ENCODE results near the gene COL27A1. TPM values are rescaled to one million over a fixed set of nuclear protein-coding genes. Genes with fewer than 3 reads are reported as not detected.

Gene COL27A1
- total RNA-seq, 1 donor from 2014 or later: 9.3 TPM

DNA sequence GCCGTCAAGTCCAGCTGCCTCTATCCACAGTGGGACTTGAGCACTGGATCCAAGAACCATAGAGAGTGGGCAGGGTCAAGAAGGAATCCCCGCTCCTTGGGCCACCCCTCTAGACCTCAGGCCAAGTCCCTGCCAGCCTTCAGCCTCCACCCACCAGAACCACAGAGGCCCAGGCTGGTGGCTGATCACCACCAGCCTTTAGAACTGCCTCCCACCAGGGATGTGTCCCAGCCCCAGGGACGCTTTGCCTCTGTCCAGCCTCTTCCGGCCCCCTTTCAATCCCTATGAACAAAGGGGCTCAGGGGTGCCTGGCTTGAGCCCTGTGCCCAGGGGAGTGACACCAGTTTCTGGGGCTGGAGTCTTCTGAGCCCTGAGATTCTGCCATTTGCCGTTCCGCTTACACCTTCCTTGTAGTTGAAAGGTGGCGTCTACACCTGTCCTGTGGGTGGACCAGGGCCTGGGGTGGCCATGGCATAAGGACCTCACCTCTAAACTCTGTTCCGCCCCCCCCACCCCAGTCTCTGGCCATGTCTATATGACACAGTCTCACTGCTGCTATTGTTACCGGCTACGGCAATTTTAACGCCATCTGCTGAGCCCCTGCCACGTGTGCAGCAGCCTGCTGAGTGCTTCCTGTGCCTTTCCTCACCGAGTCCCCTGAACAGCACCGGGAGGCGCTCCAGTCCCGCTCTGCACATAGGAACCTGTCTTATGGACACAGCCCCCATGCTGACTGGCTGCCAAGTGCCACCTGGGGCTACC is 131.8 kb downstream of the COL27A1 start:
- Histone ChIP-seq H3K36me3 (no peaks in the 10 kb centered on the region), H3K27ac (no peak overlapping the region), H3K4me1 (peaks cover 0 to 4% of the 10 kb centered on the region in 2 donors), H3K9me3 (no peaks in the 10 kb centered on the region), H3K4me3 (no peak overlapping the region), H3K27me3 (no peaks in the 10 kb centered on the region)
- DNase-seq (ENCODE audit: low spot score in 2 of 2): peak; percentile 4 to 53
- intact Hi-C loops (cut with DNase I): no loop called here
- TF ChIP-seq, protein P1, sequence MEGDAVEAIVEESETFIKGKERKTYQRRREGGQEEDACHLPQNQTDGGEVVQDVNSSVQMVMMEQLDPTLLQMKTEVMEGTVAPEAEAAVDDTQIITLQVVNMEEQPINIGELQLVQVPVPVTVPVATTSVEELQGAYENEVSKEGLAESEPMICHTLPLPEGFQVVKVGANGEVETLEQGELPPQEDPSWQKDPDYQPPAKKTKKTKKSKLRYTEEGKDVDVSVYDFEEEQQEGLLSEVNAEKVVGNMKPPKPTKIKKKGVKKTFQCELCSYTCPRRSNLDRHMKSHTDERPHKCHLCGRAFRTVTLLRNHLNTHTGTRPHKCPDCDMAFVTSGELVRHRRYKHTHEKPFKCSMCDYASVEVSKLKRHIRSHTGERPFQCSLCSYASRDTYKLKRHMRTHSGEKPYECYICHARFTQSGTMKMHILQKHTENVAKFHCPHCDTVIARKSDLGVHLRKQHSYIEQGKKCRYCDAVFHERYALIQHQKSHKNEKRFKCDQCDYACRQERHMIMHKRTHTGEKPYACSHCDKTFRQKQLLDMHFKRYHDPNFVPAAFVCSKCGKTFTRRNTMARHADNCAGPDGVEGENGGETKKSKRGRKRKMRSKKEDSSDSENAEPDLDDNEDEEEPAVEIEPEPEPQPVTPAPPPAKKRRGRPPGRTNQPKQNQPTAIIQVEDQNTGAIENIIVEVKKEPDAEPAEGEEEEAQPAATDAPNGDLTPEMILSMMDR (IDR thresholded peaks at IDR 0.05): no peak

DNA sequence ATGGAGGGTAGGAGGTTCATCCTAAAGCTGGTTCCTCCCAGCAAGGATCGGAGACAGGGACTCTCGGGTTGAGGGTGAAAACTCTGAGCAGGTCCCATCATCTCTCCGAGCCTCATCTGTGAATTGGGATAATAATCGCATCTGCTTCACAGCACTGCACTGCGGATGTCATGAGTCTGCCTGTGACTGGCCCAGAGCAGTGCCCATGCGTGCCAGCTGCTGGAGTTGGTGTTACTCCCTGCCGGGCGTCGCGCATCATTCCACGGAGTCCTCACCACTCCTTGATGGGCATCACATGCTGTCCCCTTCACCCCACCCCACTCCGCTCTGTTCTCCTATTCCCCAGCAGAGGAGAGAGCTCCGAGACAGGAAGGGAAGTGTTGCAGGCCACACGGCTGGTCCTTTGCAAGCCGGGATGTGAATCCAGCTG is 132.4 kb downstream of the COL27A1 start:
- no peak overlapping the region for H3K4me3 ChIP-seq
- no peaks in the 10 kb centered on the region for H3K9me3 ChIP-seq
- intact Hi-C loops (cut with DNase I): no loop called here
- no peak overlapping the region for H3K27ac ChIP-seq
- peak; percentile 1 to 52 for DNase-seq (ENCODE audit: low spot score in 2 of 2)
- TF ChIP-seq, protein P1 (IDR thresholded peaks at IDR 0.05): no peak
- no peaks in the 10 kb centered on the region for H3K27me3 ChIP-seq
- H3K4me1 ChIP-seq: peaks cover 0 to 4% of the 10 kb centered on the region in 2 donors
- H3K36me3 ChIP-seq: no peaks in the 10 kb centered on the region

DNA sequence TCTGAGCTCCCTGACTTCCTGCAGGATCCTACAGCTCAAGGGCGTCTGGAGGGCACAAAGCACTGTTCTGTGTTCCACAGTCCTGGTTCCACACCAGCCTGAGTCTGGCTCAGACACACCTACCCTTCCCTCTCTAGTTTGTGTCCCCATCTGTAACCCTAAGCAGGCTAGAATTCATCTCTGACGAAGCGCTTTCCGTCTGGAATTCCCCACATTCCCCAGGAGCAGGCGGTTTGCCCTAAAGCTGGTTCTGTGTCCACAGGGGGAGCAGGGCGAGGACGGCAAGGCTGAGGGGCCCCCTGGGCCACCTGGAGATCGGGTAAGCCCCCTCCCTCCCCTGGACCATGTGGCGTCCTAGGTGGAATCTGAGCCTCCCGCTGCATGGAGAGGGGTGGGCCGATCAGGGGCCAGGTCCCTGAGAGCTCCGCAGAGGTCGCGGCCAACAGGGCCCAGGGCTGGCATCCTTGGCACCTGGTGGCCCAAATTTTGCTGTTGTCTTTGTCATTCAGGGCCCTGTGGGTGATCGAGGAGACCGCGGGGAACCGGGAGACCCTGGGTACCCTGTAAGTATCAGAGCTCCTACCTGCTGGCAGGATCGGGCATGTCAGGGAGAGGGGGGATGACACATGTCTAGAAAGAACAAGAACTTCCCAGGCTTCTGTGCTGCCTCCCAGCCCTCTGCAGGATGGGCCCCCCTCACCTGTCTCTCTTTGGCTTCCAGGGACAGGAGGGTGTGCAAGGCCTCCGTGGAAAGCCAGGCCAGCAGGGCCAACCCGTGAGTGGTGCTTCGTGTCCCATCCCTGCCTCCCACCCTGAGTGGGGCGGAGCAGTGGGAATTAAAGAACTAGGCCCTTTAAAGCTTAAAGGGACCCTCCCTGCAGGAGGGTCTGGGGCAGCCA is 133.1 kb downstream of the COL27A1 start:
- H3K4me3 ChIP-seq: no peak overlapping the region
- H3K27me3 ChIP-seq: no peaks in the 10 kb centered on the region
- intact Hi-C loops (cut with DNase I): no loop called here
- H3K4me1 ChIP-seq: peaks cover 0 to 4% of the 10 kb centered on the region in 2 donors
- H3K36me3 ChIP-seq: no peaks in the 10 kb centered on the region
- peak in 1 of 2 donors; percentile 60 for DNase-seq (ENCODE audit: low spot score in 2 of 2)
- TF ChIP-seq, protein P1 (IDR thresholded peaks at IDR 0.05): no peak
- H3K27ac ChIP-seq: no peak overlapping the region
- H3K9me3 ChIP-seq: no peaks in the 10 kb centered on the region

DNA sequence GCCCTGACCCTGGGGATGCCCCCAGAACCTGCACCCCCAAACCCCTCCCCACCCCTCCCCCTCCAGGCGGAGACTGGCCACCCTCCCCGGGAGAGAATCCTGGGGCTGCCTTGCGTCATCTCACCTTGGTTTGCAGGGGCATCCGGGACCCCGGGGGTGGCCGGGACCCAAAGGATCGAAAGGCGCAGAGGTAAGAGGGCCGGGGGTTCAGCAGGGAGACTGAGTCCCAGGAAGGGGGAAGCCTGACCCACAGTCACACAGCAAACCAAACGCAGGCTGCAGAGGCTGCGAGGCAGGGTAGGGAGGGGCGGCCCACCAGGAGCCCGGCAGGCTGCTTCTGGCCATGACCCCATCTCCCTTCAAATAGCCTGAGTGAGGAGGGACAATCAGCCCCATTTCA is 133.8 kb downstream of the COL27A1 start:
- DNase-seq (ENCODE audit: low spot score in 2 of 2): peak in 1 of 2 donors; percentile 58
- H3K9me3 ChIP-seq: no peaks in the 10 kb centered on the region
- TF ChIP-seq, protein P1 (IDR thresholded peaks at IDR 0.05): no peak
- no peaks in the 10 kb centered on the region for H3K27me3 ChIP-seq
- intact Hi-C loops (cut with DNase I): no loop called here
- no peaks in the 10 kb centered on the region for H3K36me3 ChIP-seq
- H3K4me3 ChIP-seq: no peak overlapping the region
- peaks cover 0 to 4% of the 10 kb centered on the region in 2 donors for H3K4me1 ChIP-seq
- no peak overlapping the region for H3K27ac ChIP-seq

DNA sequence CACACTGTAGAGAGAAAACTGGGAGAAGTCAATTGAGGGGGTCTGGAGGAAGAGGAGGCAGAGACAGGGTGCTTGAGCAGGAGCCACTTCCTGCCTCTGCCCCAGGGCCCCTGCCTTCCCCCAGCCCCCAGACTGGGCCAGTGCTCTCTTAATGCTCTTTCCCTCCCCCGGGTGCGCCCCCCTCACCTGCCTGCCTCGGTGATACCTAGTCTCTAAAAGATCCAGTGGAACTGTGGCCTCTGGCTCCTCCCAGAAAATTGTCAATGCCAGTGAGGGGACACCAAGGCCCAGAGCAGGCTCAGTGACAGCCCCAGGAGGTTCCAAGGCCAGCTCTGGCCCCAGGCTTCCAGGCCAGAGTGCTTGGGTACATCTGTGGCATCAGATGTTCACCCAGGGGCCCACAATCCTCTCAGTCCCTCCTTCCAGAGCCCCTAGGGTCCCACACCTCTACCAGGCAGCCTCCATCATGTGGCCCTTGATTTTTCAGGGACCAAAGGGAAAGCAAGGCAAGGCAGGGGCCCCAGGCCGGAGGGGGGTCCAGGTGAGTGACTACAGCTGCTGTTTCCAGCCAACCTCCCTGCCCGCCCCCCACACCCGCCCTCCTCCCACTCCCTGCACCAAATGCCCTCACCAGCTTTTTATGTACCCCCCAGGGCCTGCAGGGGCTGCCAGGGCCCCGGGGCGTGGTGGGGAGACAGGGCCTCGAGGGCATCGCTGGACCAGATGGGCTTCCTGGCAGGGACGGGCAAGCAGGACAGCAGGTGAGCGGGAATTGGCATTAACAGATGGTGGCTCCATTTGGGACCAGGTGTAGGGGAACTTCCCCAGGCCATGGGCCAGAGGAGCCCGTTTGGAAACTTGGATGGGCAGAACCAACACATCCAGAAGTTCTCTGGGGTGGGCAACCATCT is 134.5 kb downstream of the COL27A1 start:
- intact Hi-C loops (cut with DNase I): no loop called here
- no peak overlapping the region for H3K27ac ChIP-seq

More for the DNA sequence above, 134.5 kb downstream of the COL27A1 start:
- H3K4me1 ChIP-seq: peaks cover 0 to 4% of the 10 kb centered on the region in 2 donors
- DNase-seq (ENCODE audit: low spot score in 2 of 2): peak in 1 of 2 donors; percentile 58
- H3K27me3 ChIP-seq: no peaks in the 10 kb centered on the region
- peaks cover 2 to 4% of the 10 kb centered on the region in 2 donors for H3K9me3 ChIP-seq
- H3K36me3 ChIP-seq: peaks cover 5 to 6% of the 10 kb centered on the region in 2 donors
- TF ChIP-seq, protein P1 (IDR thresholded peaks at IDR 0.05): no peak
- no peak overlapping the region for H3K4me3 ChIP-seq
